KBM-7 (cell line): Measurements from ENCODE around the gene FZR1.
A peak's percentile ranks its signal among the peaks of the same experiment; 100 is the strongest.
"Not testable (repeated sequence)": the region's sequence is repeated elsewhere in the genome, so short reads cannot be mapped to it uniquely, and the experiment has no call there.

Source experiments
- DNase-seq: peaks from one replicate; pipeline ENCODE4 v3.0.0-alpha.2; 2015
- in situ Hi-C: fragments of 300-500 bp; cut with MboI; formaldehyde crosslinking; loops from 2 replicates; pipeline ENCODE4 v1.14.3; 2020; ENCODE audit warnings: low sequenced_read_pairs, low pct_unique_long_range_greater_than_20kb, mixed read lengths

The FZR1 gene

GRCh38 chr19:3554254-3555083, 48.4 kb downstream of the FZR1 start:
- in situ Hi-C loops, result no loop called here
- peak; percentile 57 for DNase-seq

DNA sequence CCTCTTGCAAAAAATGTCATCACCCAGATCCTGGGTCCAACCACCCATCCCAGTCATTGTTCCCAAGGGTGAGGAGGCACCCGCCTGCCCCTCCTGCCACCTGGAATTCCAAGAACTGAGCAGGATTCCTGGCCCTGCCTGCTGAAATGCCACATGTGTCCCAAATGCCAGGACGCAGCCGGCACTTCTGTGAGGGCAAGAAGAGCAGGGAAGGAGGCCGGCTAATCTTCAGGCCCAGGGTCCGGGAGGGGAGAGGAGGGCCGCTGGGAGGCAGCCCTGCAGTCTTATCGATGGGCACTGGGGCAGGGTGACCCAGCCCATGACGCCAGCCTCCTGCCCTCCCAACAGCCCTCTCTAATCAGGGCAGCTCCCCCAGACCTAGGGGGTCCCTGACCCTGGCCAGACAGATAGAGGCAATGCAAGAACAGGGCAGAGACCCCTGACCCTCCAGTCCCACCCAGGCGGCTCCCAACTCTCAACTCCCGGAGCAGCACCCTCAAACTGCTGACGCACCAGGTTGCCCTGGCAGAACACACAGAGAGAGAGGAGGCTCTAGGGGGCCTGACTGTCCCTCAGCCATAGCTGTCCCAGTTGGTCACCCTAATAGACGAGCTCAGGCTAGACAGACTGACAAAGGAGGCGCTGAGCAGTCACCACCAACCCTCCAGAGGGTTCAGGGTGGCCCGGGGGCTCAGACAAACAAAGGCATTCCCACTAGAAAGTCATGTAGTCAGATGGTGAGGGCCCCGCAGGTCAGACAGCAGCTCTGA, 49.7 kb downstream of the FZR1 start:
- no peak for DNase-seq
- in situ Hi-C loops, result no loop called here

GRCh38 chr19:3556423-3556977, 50.4 kb downstream of the FZR1 start:
- in situ Hi-C loops, result no loop called here
- DNase-seq, result no peak

- no peak for DNase-seq
- in situ Hi-C loops, result no loop called here
These were observed 50.9 kb downstream of the FZR1 start for GRCh38 chr19:3556978-3557460.

- peak; percentile 92 for DNase-seq
- in situ Hi-C loops, result no loop called here
These were observed 51.5 kb downstream of the FZR1 start, which contains the start of gene MFSD12 for GRCh38 chr19:3557461-3558248. MFSD12 (minus strand) TSS chr19:3557586; CDS start chr19:3557403, 183 bp downstream.

- DNase-seq, result no peak
- in situ Hi-C loops, result no loop called here
These were observed 57.8 kb downstream of the FZR1 start for GRCh38 chr19:3563709-3564524.

- DNase-seq, result no peak
- in situ Hi-C loops, result no loop called here
These were observed 59.0 kb downstream of the FZR1 start for GRCh38 chr19:3565139-3565538.

- DNase-seq, in situ Hi-C loops: not testable (repeated sequence)
These were observed 63.9 kb downstream of the FZR1 start for GRCh38 chr19:3570042-3570441.

- in situ Hi-C loops, result no loop called here
- DNase-seq, result no peak
These were observed 64.5 kb downstream of the FZR1 start for GRCh38 chr19:3570606-3571011.

DNA sequence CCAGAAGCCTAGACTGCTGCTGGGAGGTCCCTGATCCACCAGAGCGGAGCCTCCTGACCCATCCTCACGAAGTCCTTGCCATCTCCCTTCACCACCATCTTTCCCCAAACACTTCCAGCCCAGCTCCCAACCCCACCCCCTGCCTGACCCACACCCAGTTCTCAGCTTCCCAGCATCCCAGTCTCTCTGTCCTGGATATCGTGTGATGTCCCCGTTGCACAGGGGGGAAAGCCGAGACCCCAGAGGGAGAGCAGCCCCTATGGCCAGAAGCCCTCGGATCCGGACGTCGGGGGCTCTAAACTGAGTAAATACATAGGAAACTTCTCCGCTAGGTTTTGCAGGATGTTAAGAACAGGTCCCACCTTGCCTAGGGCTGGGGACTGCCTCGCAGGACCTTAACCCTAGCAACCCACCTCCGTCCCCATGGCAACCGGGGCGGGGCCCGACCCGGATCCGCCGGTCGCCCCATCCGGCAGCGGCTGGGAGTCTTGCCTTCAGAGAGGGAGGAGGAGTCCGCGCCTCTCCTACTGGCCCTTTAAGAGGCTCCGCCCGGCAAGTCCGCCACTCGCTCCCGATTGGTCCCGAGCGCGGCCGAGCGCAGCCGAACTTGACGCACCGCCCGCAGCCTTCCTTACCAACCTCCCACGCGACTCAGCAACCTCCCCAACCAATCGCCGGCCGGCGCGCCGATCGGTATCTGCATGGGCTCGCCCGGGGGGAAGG, 66.2 kb downstream of the FZR1 start:
- in situ Hi-C loops, result no loop called here
- peak; percentile 100 for DNase-seq

DNA sequence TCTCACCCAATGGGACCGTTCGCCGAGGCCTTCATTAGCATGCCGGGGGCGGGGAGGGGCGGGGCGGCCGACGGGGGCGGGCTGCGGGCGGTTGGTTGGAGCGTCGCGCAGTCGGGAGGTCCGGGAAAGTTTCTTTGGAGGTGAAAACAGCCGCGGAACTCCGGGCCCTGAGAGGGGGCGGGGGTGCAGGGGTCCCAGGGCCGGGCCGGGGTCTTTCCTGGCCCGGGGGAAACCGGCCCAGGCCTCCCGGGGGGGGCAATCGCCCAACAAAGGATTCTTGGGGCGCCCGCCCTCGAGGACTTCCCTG, 66.7 kb downstream of the FZR1 start, which contains the start of gene HMG20B:
Gene HMG20B, plus strand, starts transcription at position 90 of the 307 bp plus-strand sequence. CDS start 366 bp downstream, outside the sequence.
- no peak for DNase-seq
- in situ Hi-C loops, result no loop called here

DNA sequence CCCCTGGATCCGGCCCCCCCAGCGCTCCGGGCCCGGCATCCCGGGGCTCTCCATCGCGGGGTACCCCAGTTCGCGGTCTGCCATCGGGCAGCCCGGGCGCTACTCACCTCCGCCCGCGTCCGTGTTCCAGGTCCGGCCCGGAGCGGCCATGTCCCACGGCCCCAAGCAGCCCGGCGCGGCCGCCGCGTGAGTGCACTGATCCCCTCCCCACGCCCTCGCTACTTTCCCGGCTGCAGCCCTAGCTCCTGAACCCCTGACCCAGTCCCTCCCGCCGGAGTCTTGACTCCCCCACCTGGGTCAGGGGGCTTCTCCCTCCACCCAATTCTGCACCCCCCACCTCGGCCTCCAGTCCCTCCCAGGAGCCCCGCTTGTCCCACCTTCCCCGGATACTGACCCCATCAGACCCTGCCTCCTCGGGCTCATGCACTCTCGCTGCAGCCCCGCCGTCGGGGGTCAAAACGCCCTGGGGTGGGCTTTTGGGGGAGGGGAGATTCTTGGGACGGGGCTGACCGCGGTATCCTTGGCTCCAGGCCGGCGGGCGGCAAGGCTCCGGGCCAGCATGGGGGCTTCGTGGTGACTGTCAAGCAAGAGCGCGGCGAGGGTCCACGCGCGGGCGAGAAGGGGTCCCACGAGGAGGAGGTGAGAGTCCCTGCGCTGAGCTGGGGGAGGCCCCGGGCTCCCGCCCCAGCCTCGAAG, 67.2 kb downstream of the FZR1 start:
- DNase-seq, result no peak
- in situ Hi-C loops, result no loop called here

- in situ Hi-C loops, result no loop called here
These were observed 67.9 kb downstream of the FZR1 start for GRCh38 chr19:3573858-3574637.

GRCh38 chr19:3575260-3575741, 69.2 kb downstream of the FZR1 start:
- in situ Hi-C loops, result no loop called here
- DNase-seq, result peak; percentile 71

More at GRCh38 chr19:3573858-3574637, 67.9 kb downstream of the FZR1 start:
- peak; percentile 99 for DNase-seq

- DNase-seq, result no peak
- in situ Hi-C loops, result no loop called here
These were observed 70.0 kb downstream of the FZR1 start for GRCh38 chr19:3575949-3576673.
